Thoracic aorta (tissue), 2 donors: ENCODE measurements around the gene MRO. TPM values are rescaled to one million over a fixed set of nuclear protein-coding genes. Genes with fewer than 3 reads are reported as not detected.

Experiments used
- ATAC-seq: fragments of 150-250 bp; one replicate; pipeline ENCODE4 v1.8.0; 2017; ENCODE audit warnings: low read depth; ENCODE audit not compliant: insufficient number of reproducible peaks, low FRiP score
- DNase-seq: peaks from one replicate; pipeline ENCODE4 v3.0.0-alpha.2; 2020; ENCODE audit warnings: low spot score
- H3K27ac ChIP-seq, 2 donors: fragments of 200-600 bp; sonication (generic); 1 replicate in 1 of 2; 2 replicates in 1 of 2; pipeline ENCODE4 v1.5.1; 2016; ENCODE audit warnings: mild to moderate bottlenecking in 2 of 2, moderate library complexity in 2 of 2
- H3K27me3 ChIP-seq: fragments of 200-600 bp; sonication (generic); replicated peaks from 2 replicates; pipeline ENCODE4 v1.6.0; 2016; ENCODE audit warnings: mild to moderate bottlenecking; ENCODE audit not compliant: insufficient read depth
- H3K36me3 ChIP-seq: fragments of 200-600 bp; sonication (generic); one replicate; pipeline ENCODE4 v1.5.1; 2016
- H3K4me1 ChIP-seq, 2 donors: fragments of 200-600 bp; sonication (generic); 1 replicate in 1 of 2; 2 replicates in 1 of 2; pipeline versions ENCODE4 v1.5.1 to v1.6.0; 2016; ENCODE audit warnings: low read depth in 2 of 2, mild to moderate bottlenecking in 1 of 2; ENCODE audit not compliant: control insufficient read depth in 1 of 2
- H3K4me3 ChIP-seq: fragments of 200-600 bp; sonication (generic); 2 replicates; pipeline ENCODE4 v1.5.1; 2016; ENCODE audit warnings: mild to moderate bottlenecking
- H3K9me3 ChIP-seq: fragments of 200-600 bp; sonication (generic); 2 replicates; pipeline ENCODE4 v1.5.1; 2016
- CTCF ChIP-seq: fragments of 200-600 bp; sonication (generic); IDR thresholded peaks from one replicate; pipeline ENCODE4 v1.5.1; 2019; ENCODE audit warnings: antibody characterized with exemption
- total RNA-seq, 2 donors: library from RNA; depleted of rRNA; stranded (reverse); fragments of >200 nt; gene quantifications; one replicate each; pipeline versions ENCODE4 v1.1.0 to v1.2.3, GENCODE V29; 2016

Gene MRO
- total RNA-seq, 2 donors from 2014 or later: 1.1 to 6.3 TPM

- Histone ChIP-seq H3K27me3 (no peaks in the 10 kb centered on the region), H3K4me1 (no peaks in the 10 kb centered on the region), H3K9me3 (no peaks in the 10 kb centered on the region), H3K4me3 (no peak overlapping the region), H3K27ac (no peak overlapping the region), H3K36me3 (no peaks in the 10 kb centered on the region)
- TF ChIP-seq CTCF: no peak
- DNase-seq: no peak
- no peak for ATAC-seq
These were observed 70.4 kb downstream of the MRO start for GRCh38 chr18:50749421-50749820.

GRCh38 chr18:50748243-50749229, 71.3 kb downstream of the MRO start:
- Histone ChIP-seq H3K4me1 (no peaks in the 10 kb centered on the region), H3K27me3 (no peaks in the 10 kb centered on the region), H3K9me3 (no peaks in the 10 kb centered on the region), H3K27ac (no peak overlapping the region), H3K36me3 (no peaks in the 10 kb centered on the region), H3K4me3 (no peak overlapping the region)
- TF ChIP-seq CTCF: no peak
- DNase-seq: no peak
- no peak for ATAC-seq

GRCh38 chr18:50747849-50748242, 72.0 kb downstream of the MRO start:
- Histone ChIP-seq H3K27ac (no peak overlapping the region), H3K4me1 (no peaks in the 10 kb centered on the region), H3K27me3 (no peaks in the 10 kb centered on the region), H3K36me3 (no peaks in the 10 kb centered on the region), H3K4me3 (no peak overlapping the region), H3K9me3 (peaks cover 2% of the 10 kb centered on the region)
- no peak for TF ChIP-seq CTCF
- DNase-seq (no peak), ATAC-seq (no peak)

GRCh38 chr18:50745945-50746344, 73.9 kb downstream of the MRO start:
- Histone ChIP-seq H3K27me3 (no peaks in the 10 kb centered on the region), H3K27ac (no peak overlapping the region), H3K9me3 (peaks cover 4% of the 10 kb centered on the region), H3K4me3 (no peak overlapping the region), H3K4me1 (no peaks in the 10 kb centered on the region), H3K36me3 (no peaks in the 10 kb centered on the region)
- ATAC-seq (no peak), DNase-seq (no peak)
- no peak for TF ChIP-seq CTCF

Other genes with a start within 250 kb of the MRO start
- gene ME2, start 59.1 kb upstream of the MRO start, total RNA-seq: 10 to 100 TPM; 42.6 to 73.6 TPM
- gene ELAC1, start 148.0 kb upstream of the MRO start, total RNA-seq: 1 to 10 TPM; 2.6 to 5.6 TPM
- 100 to 1,000 TPM; 115 to 155 TPM for gene SMAD4, start 210.2 kb upstream of the MRO start, total RNA-seq